Testis (tissue), 2 donors: ENCODE data around the gene CYB5R4.

Experiments
- POLR2A ChIP-seq: fragments of 450-650 bp; IDR thresholded peaks from one replicate; pipeline ENCODE4 v1.6.1; 2017; ENCODE audit warnings: antibody characterized with exemption, mild to moderate bottlenecking, moderate library complexity
- TF ChIP-seq, protein P1 (sequence below), 3 experiments: fragments of 450-650 bp in 2 of 3; fragments of 200-600 bp in 1 of 3; sonication (generic) in 1 of 3; IDR thresholded peaks; one replicate each; pipeline ENCODE4 v1.5.1; 2016 to 2019; ENCODE audit warnings: antibody characterized with exemption in 3 of 3, mild to moderate bottlenecking in 2 of 3, moderate library complexity in 1 of 3

DNA sequence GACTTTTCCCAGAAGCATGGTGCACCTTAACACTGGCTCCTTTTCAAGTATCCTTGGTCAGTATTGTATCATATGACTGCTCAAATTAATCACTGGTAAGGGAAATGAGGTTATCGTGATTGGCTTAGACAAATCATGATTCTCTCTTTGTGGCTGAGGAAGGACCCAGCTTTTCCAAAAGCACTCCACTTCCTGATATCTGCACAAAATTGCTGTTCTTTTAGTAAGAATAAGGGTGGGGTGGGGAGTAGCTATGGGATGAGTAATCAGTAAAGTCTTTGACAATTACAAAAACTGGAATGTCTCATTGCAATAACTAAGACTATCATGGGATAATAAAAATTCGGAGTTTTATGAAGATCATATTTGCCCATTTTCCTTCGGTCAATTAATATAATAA lies 15.3 kb upstream of the CYB5R4 start:
- TF ChIP-seq POLR2A = no peak
- TF ChIP-seq, protein P1, sequence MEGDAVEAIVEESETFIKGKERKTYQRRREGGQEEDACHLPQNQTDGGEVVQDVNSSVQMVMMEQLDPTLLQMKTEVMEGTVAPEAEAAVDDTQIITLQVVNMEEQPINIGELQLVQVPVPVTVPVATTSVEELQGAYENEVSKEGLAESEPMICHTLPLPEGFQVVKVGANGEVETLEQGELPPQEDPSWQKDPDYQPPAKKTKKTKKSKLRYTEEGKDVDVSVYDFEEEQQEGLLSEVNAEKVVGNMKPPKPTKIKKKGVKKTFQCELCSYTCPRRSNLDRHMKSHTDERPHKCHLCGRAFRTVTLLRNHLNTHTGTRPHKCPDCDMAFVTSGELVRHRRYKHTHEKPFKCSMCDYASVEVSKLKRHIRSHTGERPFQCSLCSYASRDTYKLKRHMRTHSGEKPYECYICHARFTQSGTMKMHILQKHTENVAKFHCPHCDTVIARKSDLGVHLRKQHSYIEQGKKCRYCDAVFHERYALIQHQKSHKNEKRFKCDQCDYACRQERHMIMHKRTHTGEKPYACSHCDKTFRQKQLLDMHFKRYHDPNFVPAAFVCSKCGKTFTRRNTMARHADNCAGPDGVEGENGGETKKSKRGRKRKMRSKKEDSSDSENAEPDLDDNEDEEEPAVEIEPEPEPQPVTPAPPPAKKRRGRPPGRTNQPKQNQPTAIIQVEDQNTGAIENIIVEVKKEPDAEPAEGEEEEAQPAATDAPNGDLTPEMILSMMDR (IDR thresholded peaks at IDR 0.05) = no peak
